SK-N-MC (cell line): ENCODE data around the gene CPLANE2.

Experiments used
- EZH2 ChIP-seq: fragments of 200-600 bp; sonication (generic); IDR thresholded peaks from one replicate; pipeline ENCODE4 v1.6.1; 2017; ENCODE audit warnings: antibody characterized with exemption
- POLR2AphosphoS5 ChIP-seq: IDR thresholded peaks from 2 replicates; pipeline ENCODE4 v1.6.1; 2012; ENCODE audit warnings: mild to moderate bottlenecking, low read depth, low read length, borderline replicate concordance

- no peak for TF ChIP-seq POLR2AphosphoS5
- no peak for TF ChIP-seq EZH2
These were observed 15.9 kb upstream of the CPLANE2 start for GRCh38 chr1:16252912-16253311.
